HT-29 (cell line): ENCODE data around the gene ALDH18A1. TPM values are rescaled to one million over a fixed set of nuclear protein-coding genes. Genes with fewer than 3 reads are reported as not detected.
"Not testable (repeated sequence)": the region's sequence is repeated elsewhere in the genome, so short reads cannot be mapped to it uniquely, and the experiment has no call there.

Experiments
- DNase-seq: peaks from one replicate; pipeline ENCODE4 v3.0.0-alpha.2; 2015; ENCODE audit warnings: low spot score
- total RNA-seq: library from RNA; depleted of rRNA; stranded (reverse); fragments of >200 nt; shearing (Covaris generic); gene quantifications from 2 replicates; pipeline ENCODE4 v1.2.3, GENCODE V29; 2014; rRNA removed

ALDH18A1 gene
- total RNA-seq = 108 and 110 TPM in 2 replicates

GRCh38 chr10:95656291-95657164 is at the start of gene ALDH18A1:
TSS of gene ALDH18A1 (minus strand) at chr10:95656711. CDS start at chr10:95653377, 3,334 bp downstream.
- DNase-seq = peak; percentile 92

- DNase-seq = no peak
Observed at GRCh38 chr10:95698415-95698814, 41.9 kb upstream of the ALDH18A1 start.

GRCh38 chr10:95697429-95697828 is 40.9 kb upstream of the ALDH18A1 start:
- DNase-seq = no peak

- DNase-seq = no peak
Observed at GRCh38 chr10:95694665-95695064, 38.2 kb upstream of the ALDH18A1 start.

- DNase-seq = peak; percentile 99
Observed at GRCh38 chr10:95693668-95694534, 37.4 kb upstream of the ALDH18A1 start, which contains the start of gene TCTN3. TSS of gene TCTN3 (minus strand) at chr10:95693927. CDS start at chr10:95693899, 28 bp downstream.

- DNase-seq = peak; percentile 7
Observed at GRCh38 chr10:95693071-95693667, 36.7 kb upstream of the ALDH18A1 start.

- no peak for DNase-seq
Observed at GRCh38 chr10:95691281-95691680, 34.8 kb upstream of the ALDH18A1 start.

GRCh38 chr10:95688648-95689047 is 32.1 kb upstream of the ALDH18A1 start:
- no peak for DNase-seq

GRCh38 chr10:95683966-95684365 is 27.5 kb upstream of the ALDH18A1 start:
- no peak for DNase-seq

GRCh38 chr10:95675403-95676116 is 19.0 kb upstream of the ALDH18A1 start:
- peak; percentile 77 for DNase-seq

GRCh38 chr10:95674643-95675042 is 18.1 kb upstream of the ALDH18A1 start:
- no peak for DNase-seq

- DNase-seq = not testable (repeated sequence)
Observed at GRCh38 chr10:95672641-95673040, 16.1 kb upstream of the ALDH18A1 start.

GRCh38 chr10:95664543-95664942 is 8.0 kb upstream of the ALDH18A1 start:
- no peak for DNase-seq

GRCh38 chr10:95663496-95663895 is 7.0 kb upstream of the ALDH18A1 start:
- no peak for DNase-seq

- DNase-seq = no peak
Observed at GRCh38 chr10:95661818-95662217, 5.3 kb upstream of the ALDH18A1 start.

GRCh38 chr10:95660283-95660682 is 3.8 kb upstream of the ALDH18A1 start:
- no peak for DNase-seq

GRCh38 chr10:95657250-95657649 is 739 bp upstream of the ALDH18A1 start:
- no peak for DNase-seq

GRCh38 chr10:95655571-95656290 is 780 bp downstream of the ALDH18A1 start:
- peak; percentile 57 for DNase-seq

GRCh38 chr10:95653895-95654294 is 2.6 kb downstream of the ALDH18A1 start:
- DNase-seq = no peak

GRCh38 chr10:95651346-95652060 is 5.0 kb downstream of the ALDH18A1 start:
- DNase-seq = no peak
